Naive B cell (primary cell): ENCODE results near the gene SLC6A11. TPM values are rescaled to one million over a fixed set of nuclear protein-coding genes. Genes with fewer than 3 reads are reported as not detected.

Source experiments
- ATAC-seq, 2 donors: fragments of 150-1000 bp; cut with Tn5 transposase; 2 replicates each; pipeline ENCODE4 v1.10.0; 2021; ENCODE audit warnings: low read depth in 2 of 2, mild to moderate bottlenecking in 2 of 2, moderate library complexity in 2 of 2
- DNase-seq: peaks from one replicate; pipeline ENCODE4 v3.0.0; 2022
- H3K27ac Mint-ChIP-seq, 6 donors: one replicate each; pipeline ENCODE4 v1.8.0; 2020 to 2022; ENCODE audit warnings: mild to moderate bottlenecking in 6 of 6, mixed read lengths in 6 of 6, moderate library complexity in 5 of 6, inconsistent platforms in 2 of 6
- H3K27me3 Mint-ChIP-seq, 3 donors: one replicate each; pipeline ENCODE4 v1.8.0; 2021 to 2022; ENCODE audit warnings: mixed read lengths in 3 of 3, mild to moderate bottlenecking in 1 of 3
- H3K36me3 Mint-ChIP-seq, 2 donors: one replicate each; pipeline ENCODE4 v1.8.0; 2020 to 2022; ENCODE audit warnings: mixed read lengths in 2 of 2, inconsistent platforms in 1 of 2, mild to moderate bottlenecking in 1 of 2
- H3K4me1 Mint-ChIP-seq, 3 donors: one replicate each; pipeline ENCODE4 v1.8.0; 2020 to 2022; ENCODE audit warnings: mixed read lengths in 3 of 3, inconsistent platforms in 1 of 3, mild to moderate bottlenecking in 1 of 3, moderate library complexity in 1 of 3
- H3K4me3 Mint-ChIP-seq, 8 donors: one replicate each; pipeline ENCODE4 v1.8.0; 2020 to 2022; ENCODE audit warnings: mild to moderate bottlenecking in 8 of 8, mixed read lengths in 8 of 8, moderate library complexity in 8 of 8, inconsistent platforms in 2 of 8
- H3K9me3 Mint-ChIP-seq, 7 donors: one replicate each; pipeline ENCODE4 v1.8.0; 2020 to 2022; ENCODE audit warnings: mixed read lengths in 7 of 7, mild to moderate bottlenecking in 5 of 7, inconsistent platforms in 2 of 7, moderate library complexity in 1 of 7
- polyA plus RNA-seq, 6 donors: library from polyadenylated mRNA; unstranded; fragments of 300-500 nt; fragmentation: Illumina TruSeq; gene quantifications; one replicate each; pipeline ENCODE4 v1.2.3, GENCODE V29; 2021; ENCODE audit warnings: low read depth in 6 of 6

Gene SLC6A11
- polyA plus RNA-seq, 6 donors from 2014 or later = not detected

- H3K4me3 Mint-ChIP-seq = no peak overlapping the region
- no peak for ATAC-seq
- H3K27ac Mint-ChIP-seq = no peak overlapping the region
- peaks cover 9 to 50% (median 26%) of the 10 kb centered on the region in 3 donors for H3K27me3 Mint-ChIP-seq
- no peaks in the 10 kb centered on the region for H3K36me3 Mint-ChIP-seq
- H3K9me3 Mint-ChIP-seq = peaks cover 0 to 10% (median 0%) of the 10 kb centered on the region in 7 donors
- no peak for DNase-seq
- no peaks in the 10 kb centered on the region for H3K4me1 Mint-ChIP-seq
Observed at GRCh38 chr3:10806006-10806405, 10.0 kb upstream of the SLC6A11 start.

- H3K4me1 Mint-ChIP-seq = no peaks in the 10 kb centered on the region
- no peaks in the 10 kb centered on the region for H3K36me3 Mint-ChIP-seq
- H3K27me3 Mint-ChIP-seq = peaks cover 16 to 58% (median 33%) of the 10 kb centered on the region in 3 donors
- H3K4me3 Mint-ChIP-seq = no peak overlapping the region
- no peak for DNase-seq
- ATAC-seq = no peak
- H3K9me3 Mint-ChIP-seq = peaks cover 0 to 10% (median 1%) of the 10 kb centered on the region in 7 donors
- H3K27ac Mint-ChIP-seq = no peak overlapping the region
Observed at GRCh38 chr3:10808130-10808735, 7.8 kb upstream of the SLC6A11 start.

GRCh38 chr3:10808974-10809373 is 7.1 kb upstream of the SLC6A11 start:
- Mint-ChIP-seq H3K4me1 (no peaks in the 10 kb centered on the region), H3K27me3 (peaks cover 17 to 63% (median 36%) of the 10 kb centered on the region in 3 donors), H3K4me3 (no peak overlapping the region), H3K27ac (peak overlapping the region in 1 of 6 donors; percentile 2), H3K36me3 (peaks cover 0 to under 1% of the 10 kb centered on the region in 2 donors), H3K9me3 (peaks cover 0 to 10% (median 1%) of the 10 kb centered on the region in 7 donors)
- DNase-seq (no peak), ATAC-seq (no peak)

GRCh38 chr3:10810376-10810775 is 5.7 kb upstream of the SLC6A11 start:
- peaks cover 0 to 8% of the 10 kb centered on the region in 2 donors for H3K36me3 Mint-ChIP-seq
- H3K4me1 Mint-ChIP-seq = peaks cover 0 to 5% (median 0%) of the 10 kb centered on the region in 3 donors
- H3K9me3 Mint-ChIP-seq = peaks cover 0 to 16% (median 2%) of the 10 kb centered on the region in 7 donors
- peaks cover 30 to 77% (median 40%) of the 10 kb centered on the region in 3 donors for H3K27me3 Mint-ChIP-seq
- DNase-seq (no peak), ATAC-seq (no peak)
- peak overlapping the region in 1 of 6 donors; percentile 12 for H3K27ac Mint-ChIP-seq
- H3K4me3 Mint-ChIP-seq = no peak overlapping the region

- Mint-ChIP-seq H3K4me1 (peaks cover 0 to 8% (median 0%) of the 10 kb centered on the region in 3 donors), H3K27ac (no peak overlapping the region), H3K4me3 (no peak overlapping the region), H3K36me3 (peaks cover 0 to 8% of the 10 kb centered on the region in 2 donors), H3K27me3 (peaks cover 39 to 59% (median 49%) of the 10 kb centered on the region in 3 donors), H3K9me3 (peaks cover 0 to 7% (median 2%) of the 10 kb centered on the region in 7 donors)
- ATAC-seq = no peak
- DNase-seq = no peak
Observed at GRCh38 chr3:10813425-10813824, 2.6 kb upstream of the SLC6A11 start.

GRCh38 chr3:10814623-10815022 is 1.4 kb upstream of the SLC6A11 start:
- Mint-ChIP-seq H3K27me3 (peaks cover 45 to 53% (median 52%) of the 10 kb centered on the region in 3 donors), H3K4me1 (peaks cover 0 to 8% (median 0%) of the 10 kb centered on the region in 3 donors), H3K4me3 (no peak overlapping the region), H3K36me3 (peaks cover 0 to 8% of the 10 kb centered on the region in 2 donors), H3K9me3 (peaks cover 0 to 7% (median 2%) of the 10 kb centered on the region in 7 donors), H3K27ac (no peak overlapping the region)
- no peak for DNase-seq
- ATAC-seq = no peak

- H3K36me3 Mint-ChIP-seq = peaks cover 0 to 8% of the 10 kb centered on the region in 2 donors
- no peak for DNase-seq
- H3K27me3 Mint-ChIP-seq = peaks cover 45 to 55% (median 52%) of the 10 kb centered on the region in 3 donors
- peaks cover 0 to 7% (median 2%) of the 10 kb centered on the region in 7 donors for H3K9me3 Mint-ChIP-seq
- H3K4me1 Mint-ChIP-seq = peaks cover 0 to 8% (median 0%) of the 10 kb centered on the region in 3 donors
- ATAC-seq = no peak
- no peak overlapping the region for H3K27ac Mint-ChIP-seq
- H3K4me3 Mint-ChIP-seq = no peak overlapping the region
Observed at GRCh38 chr3:10815487-10815886, 541 bp upstream of the SLC6A11 start.

- Mint-ChIP-seq H3K9me3 (peaks cover 0 to 7% (median 2%) of the 10 kb centered on the region in 7 donors), H3K4me1 (peaks cover 0 to 8% (median 0%) of the 10 kb centered on the region in 3 donors), H3K27me3 (peaks cover 45 to 51% (median 45%) of the 10 kb centered on the region in 3 donors), H3K4me3 (no peak overlapping the region), H3K27ac (no peak overlapping the region), H3K36me3 (peaks cover 0 to 8% of the 10 kb centered on the region in 2 donors)
- no peak for DNase-seq
- ATAC-seq = no peak
Observed at GRCh38 chr3:10816863-10817253, 830 bp downstream of the SLC6A11 start.

- Mint-ChIP-seq H3K9me3 (peaks cover 0 to 7% (median 2%) of the 10 kb centered on the region in 7 donors), H3K36me3 (peaks cover 0 to 8% of the 10 kb centered on the region in 2 donors), H3K4me1 (peaks cover 0 to 8% (median 0%) of the 10 kb centered on the region in 3 donors), H3K4me3 (no peak overlapping the region), H3K27ac (no peak overlapping the region), H3K27me3 (peaks cover 46 to 55% (median 52%) of the 10 kb centered on the region in 3 donors)
- ATAC-seq = no peak
- no peak for DNase-seq
Observed at GRCh38 chr3:10817506-10817905, 1.5 kb downstream of the SLC6A11 start.

GRCh38 chr3:10822055-10822454 is 6.0 kb downstream of the SLC6A11 start:
- DNase-seq = no peak
- Mint-ChIP-seq H3K4me1 (no peaks in the 10 kb centered on the region), H3K9me3 (no peaks in the 10 kb centered on the region), H3K4me3 (no peak overlapping the region), H3K27me3 (peaks cover 27 to 32% (median 29%) of the 10 kb centered on the region in 3 donors), H3K36me3 (no peaks in the 10 kb centered on the region), H3K27ac (no peak overlapping the region)
- no peak for ATAC-seq

GRCh38 chr3:10822708-10823515 is 6.9 kb downstream of the SLC6A11 start:
- Mint-ChIP-seq H3K36me3 (no peaks in the 10 kb centered on the region), H3K4me1 (no peaks in the 10 kb centered on the region), H3K9me3 (peaks cover 0 to 2% (median 0%) of the 10 kb centered on the region in 7 donors), H3K4me3 (no peak overlapping the region), H3K27me3 (peaks cover 20 to 33% (median 24%) of the 10 kb centered on the region in 3 donors), H3K27ac (peak overlapping the region in 1 of 6 donors; percentile 70)
- no peak for DNase-seq
- no peak for ATAC-seq

- ATAC-seq (no peak), DNase-seq (no peak)
- H3K27me3 Mint-ChIP-seq = peaks cover 20 to 28% (median 27%) of the 10 kb centered on the region in 3 donors
- peak overlapping the region in 1 of 6 donors; percentile 70 for H3K27ac Mint-ChIP-seq
- no peak overlapping the region for H3K4me3 Mint-ChIP-seq
- peaks cover 0 to 2% (median 0%) of the 10 kb centered on the region in 7 donors for H3K9me3 Mint-ChIP-seq
- no peaks in the 10 kb centered on the region for H3K36me3 Mint-ChIP-seq
- H3K4me1 Mint-ChIP-seq = no peaks in the 10 kb centered on the region
Observed at GRCh38 chr3:10823516-10823818, 7.4 kb downstream of the SLC6A11 start.

GRCh38 chr3:10824468-10824867 is 8.4 kb downstream of the SLC6A11 start:
- DNase-seq (no peak), ATAC-seq (no peak)
- H3K4me1 Mint-ChIP-seq = no peaks in the 10 kb centered on the region
- no peaks in the 10 kb centered on the region for H3K36me3 Mint-ChIP-seq
- peaks cover 16 to 29% (median 23%) of the 10 kb centered on the region in 3 donors for H3K27me3 Mint-ChIP-seq
- H3K4me3 Mint-ChIP-seq = no peak overlapping the region
- H3K27ac Mint-ChIP-seq = no peak overlapping the region
- peaks cover 0 to 2% (median 0%) of the 10 kb centered on the region in 7 donors for H3K9me3 Mint-ChIP-seq
